ENCODE results near the gene CDC27.
A peak's percentile ranks its signal among the peaks of the same experiment; 100 is the strongest.

Gene CDC27

DNA sequence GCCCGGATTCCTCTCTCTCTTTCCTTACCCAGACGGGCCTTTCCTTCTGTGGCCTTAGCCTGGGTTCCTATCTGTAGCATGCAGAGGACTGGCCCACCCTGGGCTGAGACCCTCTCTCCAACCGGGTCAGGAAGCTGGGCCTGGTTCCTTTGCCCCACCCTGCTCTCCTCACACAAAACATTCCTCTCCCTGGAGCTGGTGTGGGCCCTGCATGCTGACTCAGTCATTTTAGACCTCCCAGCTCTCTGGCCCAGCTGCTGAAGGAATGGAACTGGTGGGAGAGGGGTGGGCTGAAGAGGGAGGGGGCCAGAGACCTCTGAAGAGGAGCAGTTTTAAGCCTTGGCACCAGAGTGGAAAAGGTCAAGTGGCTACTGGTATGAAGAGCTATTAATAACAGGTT is 21.0 kb upstream of the CDC27 start:
- H3K4me1 ChIP-seq (ENCODE audit: control insufficient read depth, low read length): peaks cover 54% of the 10 kb centered on the region
- H3K4me3 ChIP-seq (ENCODE audit: low read length): no peak overlapping the region
- H3K9me2 ChIP-seq (replicated peaks; ENCODE audit: control insufficient read depth, low read length): no peaks in the 10 kb centered on the region
- H3K36me3 ChIP-seq (ENCODE audit: control insufficient read depth, low read length): peaks cover 2% of the 10 kb centered on the region; the same call in 1 of the 2 replicates
- H3K9me3 ChIP-seq (ENCODE audit: control insufficient read depth, insufficient read depth, low read length): no peaks in the 10 kb centered on the region
- no peaks in the 10 kb centered on the region for H3K79me2 ChIP-seq (ENCODE audit: control insufficient read depth, low read length)
- H3K27me3 ChIP-seq (ENCODE audit: control insufficient read depth, low read length): no peaks in the 10 kb centered on the region
- no peak overlapping the region for H3K27ac ChIP-seq (ENCODE audit: low read depth, low read length)
- TF ChIP-seq, protein P1, sequence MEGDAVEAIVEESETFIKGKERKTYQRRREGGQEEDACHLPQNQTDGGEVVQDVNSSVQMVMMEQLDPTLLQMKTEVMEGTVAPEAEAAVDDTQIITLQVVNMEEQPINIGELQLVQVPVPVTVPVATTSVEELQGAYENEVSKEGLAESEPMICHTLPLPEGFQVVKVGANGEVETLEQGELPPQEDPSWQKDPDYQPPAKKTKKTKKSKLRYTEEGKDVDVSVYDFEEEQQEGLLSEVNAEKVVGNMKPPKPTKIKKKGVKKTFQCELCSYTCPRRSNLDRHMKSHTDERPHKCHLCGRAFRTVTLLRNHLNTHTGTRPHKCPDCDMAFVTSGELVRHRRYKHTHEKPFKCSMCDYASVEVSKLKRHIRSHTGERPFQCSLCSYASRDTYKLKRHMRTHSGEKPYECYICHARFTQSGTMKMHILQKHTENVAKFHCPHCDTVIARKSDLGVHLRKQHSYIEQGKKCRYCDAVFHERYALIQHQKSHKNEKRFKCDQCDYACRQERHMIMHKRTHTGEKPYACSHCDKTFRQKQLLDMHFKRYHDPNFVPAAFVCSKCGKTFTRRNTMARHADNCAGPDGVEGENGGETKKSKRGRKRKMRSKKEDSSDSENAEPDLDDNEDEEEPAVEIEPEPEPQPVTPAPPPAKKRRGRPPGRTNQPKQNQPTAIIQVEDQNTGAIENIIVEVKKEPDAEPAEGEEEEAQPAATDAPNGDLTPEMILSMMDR (IDR thresholded peaks at IDR 0.05; ENCODE audit: low read depth, low read length, poor library complexity, severe bottlenecking): no peak
- no peak for TF ChIP-seq EZH2phosphoT487 (IDR thresholded peaks at IDR 0.05; ENCODE audit: borderline replicate concordance, low read length)
- no peak overlapping the region for H3K4me2 ChIP-seq (ENCODE audit: low read length)
- H4K20me1 ChIP-seq (ENCODE audit: control insufficient read depth, insufficient read depth, low read depth, low read length): no peaks in the 10 kb centered on the region
- peaks cover 22% of the 10 kb centered on the region; the same call in 1 of the 2 replicates for H3F3A ChIP-seq (ENCODE audit: control insufficient read depth, insufficient read depth)

DNA sequence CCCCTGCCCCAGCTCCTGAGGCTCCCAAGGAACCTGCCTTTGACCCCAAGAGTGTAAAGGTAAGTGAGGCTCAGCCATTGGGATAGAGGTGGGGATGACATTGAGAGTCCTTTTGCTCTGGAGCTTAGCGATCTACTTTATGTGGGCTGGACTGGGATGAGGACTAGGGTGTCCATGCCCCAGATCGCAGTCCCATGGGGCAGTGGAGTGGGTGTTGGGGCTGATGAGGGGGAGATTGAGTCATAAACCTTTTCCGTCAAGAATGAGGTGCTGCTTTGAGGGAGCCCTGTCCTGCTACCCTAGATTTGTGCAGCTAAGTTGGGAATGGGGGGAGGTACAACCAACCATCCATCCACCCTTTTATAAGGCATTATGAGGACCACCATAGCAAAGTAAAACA is 20.4 kb upstream of the CDC27 start:
- Histone ChIP-seq H3K27me3 (ENCODE audit: control insufficient read depth, low read length) (no peaks in the 10 kb centered on the region), H3K9me2 (replicated peaks; ENCODE audit: control insufficient read depth, low read length) (no peaks in the 10 kb centered on the region), H3K79me2 (ENCODE audit: control insufficient read depth, low read length) (no peaks in the 10 kb centered on the region), H3K4me2 (ENCODE audit: low read length) (no peak overlapping the region), H3K27ac (ENCODE audit: low read depth, low read length) (no peak overlapping the region), H3K36me3 (ENCODE audit: control insufficient read depth, low read length) (peaks cover 3% of the 10 kb centered on the region; the same call in 1 of the 2 replicates), H3K4me1 (ENCODE audit: control insufficient read depth, low read length) (peaks cover 60% of the 10 kb centered on the region), H3K4me3 (ENCODE audit: low read length) (no peak overlapping the region), H3K9me3 (ENCODE audit: control insufficient read depth, insufficient read depth, low read length) (no peaks in the 10 kb centered on the region), H4K20me1 (ENCODE audit: control insufficient read depth, insufficient read depth, low read depth, low read length) (no peaks in the 10 kb centered on the region), H3F3A (ENCODE audit: control insufficient read depth, insufficient read depth) (peaks cover 22% of the 10 kb centered on the region; the same call in 1 of the 2 replicates)
- TF ChIP-seq, protein P1 (IDR thresholded peaks at IDR 0.05; ENCODE audit: low read depth, low read length, poor library complexity, severe bottlenecking): no peak
- no peak for TF ChIP-seq EZH2phosphoT487 (IDR thresholded peaks at IDR 0.05; ENCODE audit: borderline replicate concordance, low read length)

DNA sequence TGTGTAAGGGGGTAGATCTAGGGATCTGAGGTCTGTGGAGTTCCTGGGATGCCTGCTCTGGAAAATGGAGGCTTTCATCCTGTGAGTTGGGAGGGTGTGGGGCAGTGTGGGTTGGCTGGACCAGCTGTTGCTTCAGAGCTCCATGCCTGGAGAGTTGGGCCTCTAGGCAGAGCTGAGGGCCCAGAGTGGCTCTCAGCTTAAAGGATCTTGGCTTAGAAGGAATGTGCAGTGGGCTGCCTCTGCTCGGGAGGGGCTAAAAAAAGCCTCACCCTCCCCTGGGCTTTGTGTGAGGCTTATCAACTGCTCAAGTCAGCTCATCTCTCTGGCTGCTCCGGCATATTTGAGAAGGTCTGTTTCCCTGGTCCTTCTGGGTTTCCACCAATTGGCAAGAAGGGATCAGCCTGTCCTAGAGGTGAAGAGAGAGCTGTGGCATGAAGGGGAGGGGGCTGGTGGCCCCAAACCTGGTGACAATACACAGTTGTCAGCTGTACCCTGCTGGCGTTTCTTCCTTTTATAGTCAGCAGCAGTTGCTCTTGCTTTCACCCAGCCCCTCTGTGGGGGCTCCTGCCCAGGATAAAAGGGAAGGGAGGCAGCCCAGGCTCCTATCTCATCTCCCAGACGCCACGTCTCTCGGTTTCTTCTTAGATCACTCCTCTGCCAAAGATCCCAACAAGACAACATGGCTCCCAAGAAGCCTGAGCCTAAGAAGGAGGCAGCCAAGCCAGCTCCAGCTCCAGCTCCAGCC is 19.8 kb upstream of the CDC27 start, which contains the start of gene MYL4:
Gene MYL4 (plus strand): TSS at position 605 of the 745 bp plus-strand sequence. CDS start 75 bp downstream, at position 680.
- Histone ChIP-seq H3K27me3 (ENCODE audit: control insufficient read depth, low read length) (no peaks in the 10 kb centered on the region), H3K4me2 (ENCODE audit: low read length) (peak within 1 kb of the TSS; percentile 77), H3K9me2 (replicated peaks; ENCODE audit: control insufficient read depth, low read length) (no peaks in the 10 kb centered on the region), H3K9me3 (ENCODE audit: control insufficient read depth, insufficient read depth, low read length) (no peaks in the 10 kb centered on the region), H3K27ac (ENCODE audit: low read depth, low read length) (peak within 1 kb of the TSS; percentile 76; the same call in 1 of the 2 replicates), H3K36me3 (ENCODE audit: control insufficient read depth, low read length) (peaks cover 3% of the 10 kb centered on the region; the same call in 1 of the 2 replicates), H3K4me3 (ENCODE audit: low read length) (peak within 1 kb of the TSS; percentile 44), H4K20me1 (ENCODE audit: control insufficient read depth, insufficient read depth, low read depth, low read length) (no peaks in the 10 kb centered on the region), H3K79me2 (ENCODE audit: control insufficient read depth, low read length) (no peaks in the 10 kb centered on the region), H3K4me1 (ENCODE audit: control insufficient read depth, low read length) (peaks cover 66% of the 10 kb centered on the region), H3F3A (ENCODE audit: control insufficient read depth, insufficient read depth) (peaks cover 22% of the 10 kb centered on the region; the same call in 1 of the 2 replicates)
- TF ChIP-seq, protein P1 (IDR thresholded peaks at IDR 0.05; ENCODE audit: low read depth, low read length, poor library complexity, severe bottlenecking): no peak
- TF ChIP-seq EZH2phosphoT487 (IDR thresholded peaks at IDR 0.05; ENCODE audit: borderline replicate concordance, low read length): no peak
